Tibial artery (tissue), 4 donors: Measurements from ENCODE around the gene ZBTB20.

ENCODE experiments used
- DNase-seq, 2 donors: peaks; one replicate each; pipeline ENCODE4 v3.0.0-alpha.2; 2019
- H3K27ac ChIP-seq, 2 donors: fragments of 200-600 bp; sonication (generic) in 1 of 2; 1 replicate in 1 of 2; 2 replicates in 1 of 2; pipeline ENCODE4 v1.5.1; 2018 to 2019; ENCODE audit warnings: mild to moderate bottlenecking in 1 of 2
- H3K27me3 ChIP-seq, 2 donors: fragments of 200-600 bp; sonication (generic) in 1 of 2; one replicate each; pipeline versions ENCODE4 v1.5.1 to v1.6.0; 2016 to 2019
- H3K36me3 ChIP-seq, 3 donors: fragments of 200-600 bp; sonication (generic) in 2 of 3; one replicate each; pipeline ENCODE4 v1.5.1; 2016 to 2019; ENCODE audit warnings: mild to moderate bottlenecking in 2 of 3
- H3K4me1 ChIP-seq, 4 donors: fragments of 200-600 bp; sonication (generic) in 2 of 4; 1 replicate in 3 of 4; 2 replicates in 1 of 4; pipeline ENCODE4 v1.5.1; 2016 to 2019
- H3K4me3 ChIP-seq, 2 donors: fragments of 200-600 bp; sonication (generic) in 1 of 2; 1 replicate in 1 of 2; 2 replicates in 1 of 2; pipeline ENCODE4 v1.5.1; 2018 to 2019; ENCODE audit warnings: mild to moderate bottlenecking in 2 of 2
- H3K9me3 ChIP-seq, 3 donors: fragments of 200-600 bp; sonication (generic) in 1 of 3; one replicate each; pipeline ENCODE4 v1.5.1; 2016 to 2019
- CTCF ChIP-seq, 2 experiments: fragments of 200-600 bp in 1 of 2; fragments of 450-650 bp in 1 of 2; IDR thresholded peaks; one replicate each; pipeline ENCODE4 v1.5.1; 2017 to 2019; ENCODE audit warnings: antibody characterized with exemption in 2 of 2, mild to moderate bottlenecking in 1 of 2, moderate library complexity in 1 of 2
- intact Hi-C: fragments of 100-400 bp; cut with DNase I; formaldehyde crosslinking; loops from one replicate; pipeline ENCODE4 v1.15.0; 2023; ENCODE audit warnings: low total_unique reads

The ZBTB20 gene

GRCh38 chr3:114566162-114566755 is 580.8 kb downstream of the ZBTB20 start:
- Histone ChIP-seq H3K27ac (no peak overlapping the region), H3K36me3 (no peaks in the 10 kb centered on the region), H3K4me3 (no peak overlapping the region), H3K27me3 (no peaks in the 10 kb centered on the region), H3K9me3 (no peaks in the 10 kb centered on the region), H3K4me1 (peaks cover 0 to 44% (median 11%) of the 10 kb centered on the region in 4 donors)
- intact Hi-C loops = no loop called here
- TF ChIP-seq CTCF (IDR thresholded peaks at IDR 0.05) = no peak
- no peak for DNase-seq

DNA sequence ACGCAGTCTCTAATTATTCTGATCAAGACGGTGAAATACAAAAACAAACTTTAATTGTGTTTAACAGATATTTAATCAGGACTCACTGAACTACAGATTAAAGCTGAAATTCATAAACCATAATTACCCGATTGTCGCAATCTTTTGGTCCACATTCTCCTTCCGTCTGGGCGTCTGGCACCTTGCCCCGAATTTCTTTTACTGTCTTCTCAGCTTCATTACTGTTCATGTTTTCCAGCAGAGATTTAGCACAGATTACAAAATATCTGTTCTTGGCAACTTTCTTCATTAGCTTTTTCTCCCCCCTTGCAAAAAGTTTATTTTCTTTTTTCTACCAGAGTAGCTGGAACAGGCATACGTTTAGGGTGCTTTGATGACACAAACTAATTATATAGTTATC is 581.9 kb downstream of the ZBTB20 start:
- TF ChIP-seq CTCF (IDR thresholded peaks at IDR 0.05) = no peak
- no peaks in the 10 kb centered on the region for H3K36me3 ChIP-seq
- H3K27ac ChIP-seq = no peak overlapping the region
- H3K27me3 ChIP-seq = no peaks in the 10 kb centered on the region
- peaks cover 0 to 44% (median 11%) of the 10 kb centered on the region in 4 donors for H3K4me1 ChIP-seq
- no peak overlapping the region for H3K4me3 ChIP-seq
- peak; percentile 74 to 85 for DNase-seq
- intact Hi-C loops = no loop called here
- H3K9me3 ChIP-seq = no peaks in the 10 kb centered on the region

DNA sequence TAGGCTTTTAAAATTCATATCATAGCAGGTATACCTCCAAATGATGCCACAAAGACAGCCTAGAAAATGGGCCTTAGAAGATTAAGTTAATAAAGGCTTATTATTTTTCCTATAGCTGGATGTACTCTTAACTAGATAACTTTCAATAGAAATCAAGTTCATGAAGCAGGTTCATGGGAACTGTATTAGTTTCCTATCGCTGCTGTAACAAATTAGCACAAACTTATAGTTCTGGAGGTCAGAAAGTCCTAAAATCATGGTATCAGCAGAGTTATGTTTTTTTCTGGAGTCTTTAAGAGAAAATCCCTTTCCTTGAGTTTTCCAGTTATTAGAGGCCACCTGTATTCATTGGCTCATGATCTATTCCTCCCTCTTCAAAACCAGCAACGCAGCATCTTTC is 583.4 kb downstream of the ZBTB20 start:
- peaks cover 0 to 33% (median 7%) of the 10 kb centered on the region in 4 donors for H3K4me1 ChIP-seq
- no peak for DNase-seq
- H3K27ac ChIP-seq = no peak overlapping the region
- H3K27me3 ChIP-seq = no peaks in the 10 kb centered on the region
- no peak overlapping the region for H3K4me3 ChIP-seq
- H3K36me3 ChIP-seq = no peaks in the 10 kb centered on the region
- intact Hi-C loops = no loop called here
- H3K9me3 ChIP-seq = no peaks in the 10 kb centered on the region
- no peak for TF ChIP-seq CTCF (IDR thresholded peaks at IDR 0.05)

- Histone ChIP-seq H3K27ac (no peak overlapping the region), H3K27me3 (no peaks in the 10 kb centered on the region), H3K9me3 (no peaks in the 10 kb centered on the region), H3K4me3 (no peak overlapping the region), H3K36me3 (no peaks in the 10 kb centered on the region), H3K4me1 (peaks cover 0 to 22% (median 0%) of the 10 kb centered on the region in 4 donors)
- intact Hi-C loops = no loop called here
- TF ChIP-seq CTCF (IDR thresholded peaks at IDR 0.05) = no peak
- DNase-seq = no peak
These were observed 584.5 kb downstream of the ZBTB20 start for GRCh38 chr3:114562557-114562956.

DNA sequence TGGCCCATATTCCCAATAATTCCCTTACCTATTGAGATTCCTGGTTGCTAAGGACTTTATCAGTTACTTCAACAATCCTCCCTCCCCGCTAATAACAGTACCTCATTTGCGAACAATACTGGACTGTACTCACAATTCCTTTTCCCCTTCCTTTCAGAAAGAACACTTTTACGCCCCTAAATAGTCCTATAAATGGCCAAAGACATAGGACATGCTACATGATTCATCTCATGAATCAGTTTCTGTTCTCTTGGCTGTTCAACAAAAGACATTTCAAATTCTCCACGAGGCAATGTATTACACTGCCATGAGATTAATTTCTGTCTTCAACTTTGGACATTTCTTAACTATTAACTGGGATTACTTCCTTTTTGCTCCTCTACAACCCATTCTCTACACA is 588.8 kb downstream of the ZBTB20 start:
- intact Hi-C loops = no loop called here
- TF ChIP-seq CTCF (IDR thresholded peaks at IDR 0.05) = no peak
- DNase-seq = no peak
- Histone ChIP-seq H3K4me1 (peaks cover 0 to 10% (median 2%) of the 10 kb centered on the region in 4 donors), H3K36me3 (no peaks in the 10 kb centered on the region), H3K27ac (no peak overlapping the region), H3K27me3 (no peaks in the 10 kb centered on the region), H3K4me3 (no peak overlapping the region), H3K9me3 (no peaks in the 10 kb centered on the region)

- Histone ChIP-seq H3K4me3 (no peak overlapping the region), H3K27me3 (no peaks in the 10 kb centered on the region), H3K9me3 (no peaks in the 10 kb centered on the region), H3K27ac (no peak overlapping the region), H3K36me3 (no peaks in the 10 kb centered on the region), H3K4me1 (peaks cover 0 to 7% (median 2%) of the 10 kb centered on the region in 4 donors)
- intact Hi-C loops = no loop called here
- no peak for TF ChIP-seq CTCF (IDR thresholded peaks at IDR 0.05)
- no peak for DNase-seq
These were observed 589.3 kb downstream of the ZBTB20 start for GRCh38 chr3:114557791-114558190.
